Measurements from ENCODE around the gene TKTL2. TPM values are rescaled to one million over a fixed set of nuclear protein-coding genes. Genes with fewer than 3 reads are reported as not detected.
"Not testable (repeated sequence)": the region's sequence is repeated elsewhere in the genome, so short reads cannot be mapped to it uniquely, and the experiment has no call there.

TKTL2 gene
- not detected for total RNA-seq

GRCh38 chr4:163473576-163473975 is at the start of gene TKTL2:
TSS of gene TKTL2 (minus strand) at chr4:163473754. CDS start at chr4:163473734, 20 bp downstream.
- no peak for ATAC-seq

GRCh38 chr4:163515198-163515597 is 41.6 kb upstream of the TKTL2 start:
- no peak for ATAC-seq

- no peak for ATAC-seq
These were observed 31.8 kb upstream of the TKTL2 start for GRCh38 chr4:163505374-163505773.

- no peak for ATAC-seq
These were observed 27.0 kb upstream of the TKTL2 start for GRCh38 chr4:163500586-163500985.

GRCh38 chr4:163495900-163496299 is 22.3 kb upstream of the TKTL2 start:
- no peak for ATAC-seq

GRCh38 chr4:163494360-163495241 is 21.0 kb upstream of the TKTL2 start, which contains the start of gene TMA16:
TSS of gene TMA16 (plus strand) at chr4:163494690. CDS start at chr4:163494802, 112 bp downstream.
- peak; percentile 96 for ATAC-seq

- ATAC-seq, result peak; percentile 79
These were observed 20.2 kb upstream of the TKTL2 start for GRCh38 chr4:163493643-163494359.

- ATAC-seq, result no peak
These were observed 19.5 kb upstream of the TKTL2 start for GRCh38 chr4:163492951-163493504.

GRCh38 chr4:163489929-163490328 is 16.4 kb upstream of the TKTL2 start:
- no peak for ATAC-seq

- ATAC-seq, result no peak
These were observed 12.8 kb upstream of the TKTL2 start for GRCh38 chr4:163486321-163486720.

GRCh38 chr4:163485589-163485988 is 12.0 kb upstream of the TKTL2 start:
- no peak for ATAC-seq

GRCh38 chr4:163484906-163485305 is 11.4 kb upstream of the TKTL2 start:
- ATAC-seq, result no peak

- ATAC-seq, result no peak
These were observed 8.6 kb upstream of the TKTL2 start for GRCh38 chr4:163482190-163482589.

- no peak for ATAC-seq
These were observed 3.3 kb upstream of the TKTL2 start for GRCh38 chr4:163476761-163477438.

GRCh38 chr4:163474027-163474426 is 473 bp upstream of the TKTL2 start:
- no peak for ATAC-seq

- ATAC-seq, result no peak
These were observed 424 bp downstream of the TKTL2 start for GRCh38 chr4:163473130-163473529.

- no peak for ATAC-seq
These were observed 3.2 kb downstream of the TKTL2 start for GRCh38 chr4:163470391-163470790.

GRCh38 chr4:163467082-163467770 is 6.3 kb downstream of the TKTL2 start:
- ATAC-seq, result no peak

GRCh38 chr4:163462556-163462955 is 11.0 kb downstream of the TKTL2 start:
- ATAC-seq, result no peak

GRCh38 chr4:163448540-163449203 is 24.9 kb downstream of the TKTL2 start:
- peak; percentile 61 for ATAC-seq

GRCh38 chr4:163447481-163447880 is 26.1 kb downstream of the TKTL2 start:
- ATAC-seq, result no peak

GRCh38 chr4:163447023-163447422 is 26.5 kb downstream of the TKTL2 start:
- not testable (repeated sequence) for ATAC-seq
